B cell (primary cell): Measurements from ENCODE around the gene ARHGAP18.

ENCODE experiments used
- CTCF ChIP-seq: fragments of 200-600 bp; IDR thresholded peaks from one replicate; pipeline ENCODE4 v1.8.0; 2022; ENCODE audit warnings: antibody characterized with exemption, mild to moderate bottlenecking
- EZH2 ChIP-seq: IDR thresholded peaks from 2 replicates; pipeline ENCODE4 v1.6.1; 2012; ENCODE audit warnings: borderline replicate concordance, low read depth, mild to moderate bottlenecking, moderate library complexity, low read length; ENCODE audit not compliant: insufficient read depth, poor library complexity, severe bottlenecking

DNA sequence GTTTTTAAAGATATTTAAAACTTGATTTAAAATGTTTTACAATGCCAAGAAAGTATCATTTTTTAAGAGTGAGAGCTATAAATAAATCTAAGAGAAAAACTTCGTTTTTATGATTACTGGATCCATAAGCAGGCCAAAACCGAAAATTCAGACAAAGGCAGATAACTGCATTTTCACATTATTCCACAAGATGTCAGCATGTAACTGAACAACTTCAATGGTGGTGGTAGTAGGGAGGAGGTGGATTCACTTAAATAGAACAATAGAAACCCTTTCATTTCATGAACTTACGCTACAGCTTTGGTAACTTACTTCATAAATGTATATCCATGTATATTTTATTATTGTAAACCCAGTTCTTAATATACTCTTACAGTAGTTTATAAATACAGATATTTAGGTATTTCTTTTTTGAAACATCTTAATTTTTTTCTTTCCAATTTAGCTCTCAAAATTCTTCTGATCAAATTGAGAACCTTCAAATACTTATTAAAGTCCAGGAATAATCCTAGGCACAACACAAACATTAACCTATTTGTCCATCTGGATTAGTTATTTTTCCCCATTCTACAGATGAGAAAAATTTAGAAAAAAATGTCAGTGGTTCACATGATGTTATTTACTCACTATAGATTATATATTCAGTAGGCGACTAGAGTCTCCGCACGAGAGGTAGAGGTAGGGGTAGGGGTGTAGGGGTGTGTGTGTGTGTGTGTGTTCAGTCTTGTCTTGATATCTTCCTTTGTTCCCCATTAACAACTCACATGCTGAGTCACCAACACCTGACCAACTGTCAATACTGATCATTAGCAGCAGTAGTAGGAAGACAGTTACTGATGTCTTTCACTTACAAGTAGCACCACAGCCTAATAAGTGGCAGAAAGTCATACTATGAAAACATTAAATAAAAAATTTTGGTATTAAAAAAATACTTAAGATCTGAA lies 111.5 kb downstream of the ARHGAP18 start:
- TF ChIP-seq CTCF, result peak; percentile 91
- no peak for TF ChIP-seq EZH2
